Neural cell (in vitro differentiated cells): Measurements from ENCODE around the gene CDK13. TPM values are rescaled to one million over a fixed set of nuclear protein-coding genes. Genes with fewer than 3 reads are reported as not detected.
"Not testable (repeated sequence)": the region's sequence is repeated elsewhere in the genome, so short reads cannot be mapped to it uniquely, and the experiment has no call there.

Experiments used
- H2AFZ ChIP-seq: fragments of 200-600, 300-800 bp; sonication (generic), shearing (Covaris generic); 2 replicates; pipeline ENCODE4 v1.6.0; 2014; ENCODE audit warnings: low read depth, mild to moderate bottlenecking, antibody characterized with exemption, low read length, moderate library complexity
- H3F3A ChIP-seq: fragments of 200-600 bp; shearing (Covaris generic); 2 replicates; pipeline ENCODE4 v1.6.1; 2016; ENCODE audit warnings: mild to moderate bottlenecking, moderate library complexity, mixed read lengths, antibody characterized with exemption, low read length; ENCODE audit not compliant: insufficient read depth, poor library complexity, severe bottlenecking
- H3K27ac ChIP-seq: fragments of 200-600, 300-800 bp; sonication (generic), shearing (Covaris generic); 2 replicates; pipeline ENCODE4 v1.5.1; 2014; ENCODE audit warnings: mild to moderate bottlenecking, low read length, moderate library complexity
- H3K27me3 ChIP-seq: fragments of 300-800, 200-600 bp; sonication (generic), shearing (Covaris generic); 2 replicates; pipeline ENCODE4 v1.6.0; 2014; ENCODE audit warnings: mild to moderate bottlenecking, low read depth, low read length, moderate library complexity; ENCODE audit not compliant: insufficient read depth
- H3K36me3 ChIP-seq: fragments of 300-800, 200-600 bp; sonication (generic), shearing (Covaris generic); 2 replicates; pipeline ENCODE4 v1.5.1; 2014; ENCODE audit warnings: mild to moderate bottlenecking, antibody characterized with exemption, low read length, moderate library complexity; ENCODE audit not compliant: insufficient read depth
- H3K4me2 ChIP-seq: fragments of 300-800, 200-600 bp; sonication (generic), shearing (Covaris generic); 2 replicates; pipeline ENCODE4 v1.6.0; 2014; ENCODE audit warnings: mild to moderate bottlenecking, low read length
- H3K4me3 ChIP-seq: fragments of 300-800, 200-600 bp; sonication (generic), shearing (Covaris generic); 2 replicates; pipeline ENCODE4 v1.5.1; 2014; ENCODE audit warnings: mild to moderate bottlenecking, low read length, moderate library complexity
- H3K79me2 ChIP-seq: fragments of 200-600 bp; shearing (Covaris generic); replicated peaks from 2 replicates; pipeline ENCODE4 v1.6.0; 2014; ENCODE audit warnings: mild to moderate bottlenecking, low read length, moderate library complexity; ENCODE audit not compliant: insufficient read depth
- H3K9ac ChIP-seq: fragments of 300-800, 200-600 bp; sonication (generic), shearing (Covaris generic); 2 replicates; pipeline ENCODE4 v1.6.1; 2016; ENCODE audit warnings: mild to moderate bottlenecking, low read length, mixed read lengths
- H3K9me2 ChIP-seq: fragments of 200-600 bp; shearing (Covaris generic); 2 replicates; pipeline ENCODE4 v1.6.1; 2016; ENCODE audit warnings: mild to moderate bottlenecking, low read length, mixed read lengths; ENCODE audit not compliant: insufficient read depth
- H3K9me3 ChIP-seq: fragments of 200-600, 300-800 bp; sonication (generic), shearing (Covaris generic); 2 replicates; pipeline ENCODE4 v1.6.1; 2016; ENCODE audit warnings: mild to moderate bottlenecking, mixed run types, low read length, moderate library complexity, mixed read lengths
- H4K20me1 ChIP-seq: fragments of 200-600 bp; shearing (Covaris generic); 2 replicates; pipeline ENCODE4 v1.6.1; 2016; ENCODE audit warnings: mild to moderate bottlenecking, mixed run types; ENCODE audit not compliant: insufficient read depth
- EP300 ChIP-seq: fragments of 450-650 bp; conservative IDR thresholded peaks from 2 replicates; pipeline ENCODE4 v1.6.1; 2014; ENCODE audit warnings: antibody characterized with exemption, mild to moderate bottlenecking, moderate library complexity; ENCODE audit not compliant: poor library complexity, severe bottlenecking
- EZH2 ChIP-seq: fragments of 200-600, 300-800 bp; shearing (Covaris generic), sonication (generic); IDR thresholded peaks from 2 replicates; pipeline ENCODE4 v1.6.1; 2014; ENCODE audit warnings: antibody characterized with exemption, low read length, borderline replicate concordance, mild to moderate bottlenecking; ENCODE audit not compliant: insufficient read depth, poor library complexity, severe bottlenecking
- MXI1 ChIP-seq: fragments of 450-650 bp; conservative IDR thresholded peaks from 2 replicates; pipeline ENCODE4 v1.6.1; 2014; ENCODE audit warnings: antibody characterized with exemption, mild to moderate bottlenecking; ENCODE audit not compliant: poor library complexity, severe bottlenecking
- POLR2AphosphoS5 ChIP-seq: IDR thresholded peaks from 2 replicates; pipeline ENCODE4 v1.6.1; 2012
- RAD21 ChIP-seq: fragments of 450-650 bp; conservative IDR thresholded peaks from 2 replicates; pipeline ENCODE4 v1.6.1; 2014; ENCODE audit warnings: antibody characterized with exemption, mild to moderate bottlenecking, moderate library complexity
- SMC3 ChIP-seq: fragments of 450-650 bp; conservative IDR thresholded peaks from 2 replicates; pipeline ENCODE4 v1.6.1; 2014; ENCODE audit warnings: antibody characterized with exemption, mild to moderate bottlenecking, moderate library complexity; ENCODE audit not compliant: poor library complexity
- TAF1 ChIP-seq: IDR thresholded peaks from 2 replicates; pipeline ENCODE4 v1.6.1; 2012; ENCODE audit warnings: low read depth
- polyA plus RNA-seq: library from polyadenylated mRNA; depleted of rRNA; stranded (reverse); fragments of >200 nt; gene quantifications from 2 replicates; pipeline ENCODE4 v1.2.3, GENCODE V29; 2014
- TF ChIP-seq, protein P1 (sequence below): fragments of 450-650 bp; IDR thresholded peaks from 2 replicates; pipeline ENCODE4 v1.5.1; 2014; ENCODE audit warnings: antibody characterized with exemption, mild to moderate bottlenecking, moderate library complexity; ENCODE audit not compliant: poor library complexity, severe bottlenecking
- TF ChIP-seq, protein P2 (sequence below): IDR thresholded peaks from 2 replicates; pipeline ENCODE4 v1.6.1; 2012; ENCODE audit warnings: borderline replicate concordance

CDK13 gene
- polyA plus RNA-seq, 1 donor from 2014 or later, result 27.0 TPM

DNA sequence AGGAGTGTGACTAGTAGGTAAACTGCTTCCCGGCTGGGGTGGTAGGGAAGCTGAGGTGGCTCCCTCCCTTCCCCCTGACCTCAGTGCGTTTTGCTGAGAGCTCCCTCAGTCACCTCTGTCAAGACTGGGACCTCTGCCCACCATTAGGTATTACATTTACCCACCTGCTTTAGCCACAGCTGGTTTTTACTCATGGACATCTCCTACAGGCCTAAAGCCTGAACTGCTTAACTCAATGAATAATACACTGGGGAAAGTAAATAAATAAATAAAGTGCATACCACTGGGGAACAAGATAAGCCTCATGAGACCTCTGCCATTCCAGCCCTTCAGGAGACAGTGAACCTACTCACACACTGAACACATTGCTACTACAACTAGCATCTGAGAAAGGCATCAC is 38.9 kb upstream of the CDK13 start:
- H3K27ac ChIP-seq, result no peak overlapping the region
- H3K79me2 ChIP-seq, result no peaks in the 10 kb centered on the region

DNA sequence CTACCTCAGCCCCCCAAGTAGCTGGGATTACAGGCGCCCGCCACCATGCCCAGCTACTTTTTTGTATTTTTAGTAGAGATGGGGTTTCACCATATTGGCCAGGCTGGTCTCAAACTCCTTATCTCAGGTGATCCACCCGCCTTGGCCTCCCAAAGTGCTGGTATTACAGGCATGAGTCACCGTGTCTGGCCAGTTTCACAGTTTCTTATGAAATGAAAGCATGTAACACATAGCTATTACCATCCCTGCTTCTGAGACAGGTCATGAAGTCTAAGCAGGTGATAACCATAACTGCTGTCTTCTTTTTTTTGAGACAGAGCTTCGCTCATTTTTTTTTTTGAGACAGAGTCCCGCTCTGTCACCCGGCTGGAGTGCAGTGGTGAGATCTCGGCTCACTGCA is 34.2 kb upstream of the CDK13 start:
- not testable (repeated sequence) for H3K27me3 ChIP-seq, H3K4me3 ChIP-seq, H2AFZ ChIP-seq, H3K4me2 ChIP-seq, H4K20me1 ChIP-seq, H3K9me2 ChIP-seq, H3K27ac ChIP-seq, H3K9me3 ChIP-seq, H3K9ac ChIP-seq, H3K79me2 ChIP-seq, H3F3A ChIP-seq, H3K36me3 ChIP-seq

More for the DNA sequence above, 38.9 kb upstream of the CDK13 start:
- Histone ChIP-seq H3F3A (no peaks in the 10 kb centered on the region), H4K20me1 (no peaks in the 10 kb centered on the region), H3K9me2 (no peaks in the 10 kb centered on the region), H2AFZ (no peak overlapping the region), H3K4me2 (no peak overlapping the region), H3K4me3 (no peak overlapping the region), H3K27me3 (no peaks in the 10 kb centered on the region), H3K36me3 (no peaks in the 10 kb centered on the region), H3K9me3 (no peaks in the 10 kb centered on the region), H3K9ac (no peak overlapping the region)
- TF ChIP-seq, protein P1, sequence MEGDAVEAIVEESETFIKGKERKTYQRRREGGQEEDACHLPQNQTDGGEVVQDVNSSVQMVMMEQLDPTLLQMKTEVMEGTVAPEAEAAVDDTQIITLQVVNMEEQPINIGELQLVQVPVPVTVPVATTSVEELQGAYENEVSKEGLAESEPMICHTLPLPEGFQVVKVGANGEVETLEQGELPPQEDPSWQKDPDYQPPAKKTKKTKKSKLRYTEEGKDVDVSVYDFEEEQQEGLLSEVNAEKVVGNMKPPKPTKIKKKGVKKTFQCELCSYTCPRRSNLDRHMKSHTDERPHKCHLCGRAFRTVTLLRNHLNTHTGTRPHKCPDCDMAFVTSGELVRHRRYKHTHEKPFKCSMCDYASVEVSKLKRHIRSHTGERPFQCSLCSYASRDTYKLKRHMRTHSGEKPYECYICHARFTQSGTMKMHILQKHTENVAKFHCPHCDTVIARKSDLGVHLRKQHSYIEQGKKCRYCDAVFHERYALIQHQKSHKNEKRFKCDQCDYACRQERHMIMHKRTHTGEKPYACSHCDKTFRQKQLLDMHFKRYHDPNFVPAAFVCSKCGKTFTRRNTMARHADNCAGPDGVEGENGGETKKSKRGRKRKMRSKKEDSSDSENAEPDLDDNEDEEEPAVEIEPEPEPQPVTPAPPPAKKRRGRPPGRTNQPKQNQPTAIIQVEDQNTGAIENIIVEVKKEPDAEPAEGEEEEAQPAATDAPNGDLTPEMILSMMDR, result no peak
- no peak for TF ChIP-seq EP300
- no peak for TF ChIP-seq TAF1
- TF ChIP-seq, protein P2, sequence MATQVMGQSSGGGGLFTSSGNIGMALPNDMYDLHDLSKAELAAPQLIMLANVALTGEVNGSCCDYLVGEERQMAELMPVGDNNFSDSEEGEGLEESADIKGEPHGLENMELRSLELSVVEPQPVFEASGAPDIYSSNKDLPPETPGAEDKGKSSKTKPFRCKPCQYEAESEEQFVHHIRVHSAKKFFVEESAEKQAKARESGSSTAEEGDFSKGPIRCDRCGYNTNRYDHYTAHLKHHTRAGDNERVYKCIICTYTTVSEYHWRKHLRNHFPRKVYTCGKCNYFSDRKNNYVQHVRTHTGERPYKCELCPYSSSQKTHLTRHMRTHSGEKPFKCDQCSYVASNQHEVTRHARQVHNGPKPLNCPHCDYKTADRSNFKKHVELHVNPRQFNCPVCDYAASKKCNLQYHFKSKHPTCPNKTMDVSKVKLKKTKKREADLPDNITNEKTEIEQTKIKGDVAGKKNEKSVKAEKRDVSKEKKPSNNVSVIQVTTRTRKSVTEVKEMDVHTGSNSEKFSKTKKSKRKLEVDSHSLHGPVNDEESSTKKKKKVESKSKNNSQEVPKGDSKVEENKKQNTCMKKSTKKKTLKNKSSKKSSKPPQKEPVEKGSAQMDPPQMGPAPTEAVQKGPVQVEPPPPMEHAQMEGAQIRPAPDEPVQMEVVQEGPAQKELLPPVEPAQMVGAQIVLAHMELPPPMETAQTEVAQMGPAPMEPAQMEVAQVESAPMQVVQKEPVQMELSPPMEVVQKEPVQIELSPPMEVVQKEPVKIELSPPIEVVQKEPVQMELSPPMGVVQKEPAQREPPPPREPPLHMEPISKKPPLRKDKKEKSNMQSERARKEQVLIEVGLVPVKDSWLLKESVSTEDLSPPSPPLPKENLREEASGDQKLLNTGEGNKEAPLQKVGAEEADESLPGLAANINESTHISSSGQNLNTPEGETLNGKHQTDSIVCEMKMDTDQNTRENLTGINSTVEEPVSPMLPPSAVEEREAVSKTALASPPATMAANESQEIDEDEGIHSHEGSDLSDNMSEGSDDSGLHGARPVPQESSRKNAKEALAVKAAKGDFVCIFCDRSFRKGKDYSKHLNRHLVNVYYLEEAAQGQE, result no peak
- TF ChIP-seq SMC3, result no peak
- no peak for TF ChIP-seq RAD21
- TF ChIP-seq POLR2AphosphoS5, result no peak
- no peak for TF ChIP-seq EZH2
- no peak for TF ChIP-seq MXI1

DNA sequence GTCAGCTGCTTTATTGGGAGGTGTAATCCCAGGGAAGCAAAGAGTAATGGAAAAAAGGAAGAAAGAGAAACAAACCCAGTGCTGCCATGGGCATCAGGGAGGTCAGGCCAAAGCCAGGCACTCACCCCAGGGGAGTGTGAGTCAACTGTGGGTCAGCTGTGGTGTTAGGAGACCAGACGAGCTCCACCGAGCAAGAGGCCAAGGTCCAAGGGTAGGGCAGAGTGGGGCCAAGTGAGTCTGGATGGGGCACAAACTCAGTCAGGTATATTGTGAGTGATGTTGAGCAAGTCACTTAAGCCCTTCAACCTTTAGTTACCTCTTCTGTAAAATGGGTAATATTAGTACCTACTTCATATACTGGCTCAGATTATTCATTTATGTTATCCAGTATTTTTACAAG is 30.4 kb upstream of the CDK13 start:
- TF ChIP-seq, protein P2, result no peak
- no peak for TF ChIP-seq RAD21
- TF ChIP-seq, protein P1, result no peak
- no peak for TF ChIP-seq SMC3
- no peak for TF ChIP-seq TAF1
- no peak for TF ChIP-seq MXI1
- Histone ChIP-seq H2AFZ (no peak overlapping the region), H3K79me2 (no peaks in the 10 kb centered on the region)

More for the DNA sequence above, 30.4 kb upstream of the CDK13 start:
- no peaks in the 10 kb centered on the region for H3K9me2 ChIP-seq
- no peaks in the 10 kb centered on the region for H4K20me1 ChIP-seq
- H3K27me3 ChIP-seq, result no peaks in the 10 kb centered on the region
- H3K4me2 ChIP-seq, result no peak overlapping the region
- no peak overlapping the region for H3K4me3 ChIP-seq
- no peaks in the 10 kb centered on the region for H3K36me3 ChIP-seq
- no peaks in the 10 kb centered on the region for H3K9me3 ChIP-seq
- no peak overlapping the region for H3K9ac ChIP-seq
- H3K27ac ChIP-seq, result no peak overlapping the region
- H3F3A ChIP-seq, result no peaks in the 10 kb centered on the region
